Caco-2 (cell line): ENCODE data around the gene SLC17A7. TPM values are rescaled to one million over a fixed set of nuclear protein-coding genes. Genes with fewer than 3 reads are reported as not detected.

Experiments
- BruUV-seq: library from RNA; stranded (reverse); fragments of 400-500 nt; replicated peaks from 2 replicates; lab custom pipeline; 2021; lab: Mats Ljungman, UMichigan
- CTCF ChIA-PET: fragments of 300-600 bp; sonication (Branson Sonifier 250); formaldehyde crosslinking; loops from one replicate; lab custom pipeline; 2022; ENCODE audit warnings: antibody characterized with exemption; lab: Charles Lee
- POLR2A ChIA-PET: fragments of 300-600 bp; sonication (Branson Sonifier 250); formaldehyde crosslinking; loops from one replicate; lab custom pipeline; 2022; ENCODE audit warnings: antibody characterized with exemption; lab: Charles Lee
- DNase-seq, 2 experiments: peaks; one replicate each; pipeline versions ENCODE4 v3.0.0 to v3.0.0-alpha.2; 2020 to 2022
- H3K27me3 ChIP-seq: replicated peaks from 2 replicates; pipeline ENCODE4 v1.6.0; 2011; ENCODE audit warnings: low read length; ENCODE audit not compliant: control insufficient read depth, insufficient read depth
- H3K36me3 ChIP-seq: 2 replicates; pipeline ENCODE4 v1.5.1; 2011; ENCODE audit warnings: low read length; ENCODE audit not compliant: control insufficient read depth, insufficient read depth
- H3K4me1 ChIP-seq: fragments of 250-450 bp; sonication (Bioruptor Pico); 2 replicates; pipeline ENCODE4 v1.5.1; 2020; ENCODE audit warnings: mild to moderate bottlenecking
- H3K4me3 ChIP-seq: 2 replicates; pipeline ENCODE4 v1.5.1; 2011; ENCODE audit warnings: low read depth, mild to moderate bottlenecking, control low read depth, low read length
- H3K9me3 ChIP-seq: fragments of 250-450 bp; sonication (Bioruptor Pico); 2 replicates; pipeline ENCODE4 v1.5.1; 2020; ENCODE audit warnings: mild to moderate bottlenecking, moderate library complexity
- H3K27ac Mint-ChIP-seq: one replicate; pipeline ENCODE4 v1.8.0; 2022; ENCODE audit warnings: mixed read lengths; ENCODE audit not compliant: unreplicated experiment
- H3K27me3 Mint-ChIP-seq: one replicate; pipeline ENCODE4 v1.8.0; 2022; ENCODE audit warnings: mixed read lengths; ENCODE audit not compliant: insufficient read depth, unreplicated experiment
- H3K36me3 Mint-ChIP-seq: one replicate; pipeline ENCODE4 v1.8.0; 2022; ENCODE audit warnings: mild to moderate bottlenecking, mixed read lengths; ENCODE audit not compliant: insufficient read depth, unreplicated experiment
- H3K4me1 Mint-ChIP-seq: one replicate; pipeline ENCODE4 v1.8.0; 2022; ENCODE audit warnings: low read depth, mixed read lengths; ENCODE audit not compliant: unreplicated experiment
- H3K4me3 Mint-ChIP-seq: one replicate; pipeline ENCODE4 v1.8.0; 2022; ENCODE audit warnings: mild to moderate bottlenecking, moderate library complexity, mixed read lengths; ENCODE audit not compliant: unreplicated experiment
- H3K9me3 Mint-ChIP-seq: one replicate; pipeline ENCODE4 v1.8.0; 2022; ENCODE audit warnings: mixed read lengths; ENCODE audit not compliant: unreplicated experiment
- intact Hi-C: fragments of 100-400 bp; cut with micrococcal nuclease; formaldehyde crosslinking; loops from one replicate; pipeline ENCODE4 v1.10.0; 2022; ENCODE audit not compliant: unreplicated experiment
- total RNA-seq: library from RNA; stranded (reverse); gene quantifications from 2 replicates; pipeline ENCODE4 v1.2.3, GENCODE V29; 2022
- TF ChIP-seq, protein P1 (sequence below), 2 experiments: fragments of 200-600 bp in 1 of 2; IDR thresholded peaks; 1 replicate in 1 of 2; 2 replicates in 1 of 2; pipeline versions ENCODE4 v1.5.1 to v1.8.0; 2011 to 2022; ENCODE audit warnings: antibody characterized with exemption in 1 of 2, control low read depth in 1 of 2, inconsistent platforms in 1 of 2, low read depth in 1 of 2, low read length in 1 of 2, mild to moderate bottlenecking in 1 of 2, moderate library complexity in 1 of 2; ENCODE audit not compliant: insufficient read depth in 1 of 2, severe bottlenecking in 1 of 2, unreplicated experiment in 1 of 2

SLC17A7 gene
- total RNA-seq, 1 experiment from 2014 or later: 0.36 TPM

DNA sequence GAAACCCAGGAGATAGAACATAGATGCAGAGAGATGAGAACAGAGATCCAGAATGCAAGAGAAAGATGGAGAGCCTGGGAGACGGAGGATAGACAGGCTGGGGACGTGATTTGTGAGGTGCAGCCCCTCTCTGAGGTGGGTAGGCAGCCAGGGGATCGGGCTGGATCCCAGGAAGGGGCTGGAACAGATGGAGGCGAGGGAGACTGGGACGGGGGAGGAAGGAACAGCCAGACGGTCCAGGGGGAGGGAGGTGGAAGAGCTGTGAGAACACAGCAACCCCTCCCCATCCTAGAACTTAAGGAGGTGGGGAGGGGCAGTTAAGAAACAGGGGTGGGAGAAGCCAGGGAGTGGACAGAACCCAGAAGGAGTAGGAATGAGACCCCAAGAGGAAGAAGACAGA, 3.1 kb downstream of the SLC17A7 start:
- no TSS peak for BruUV-seq
- H3K27me3 ChIP-seq: peaks cover 6% of the 10 kb centered on the region
- peaks cover 16% of the 10 kb centered on the region for H3K4me1 Mint-ChIP-seq

DNA sequence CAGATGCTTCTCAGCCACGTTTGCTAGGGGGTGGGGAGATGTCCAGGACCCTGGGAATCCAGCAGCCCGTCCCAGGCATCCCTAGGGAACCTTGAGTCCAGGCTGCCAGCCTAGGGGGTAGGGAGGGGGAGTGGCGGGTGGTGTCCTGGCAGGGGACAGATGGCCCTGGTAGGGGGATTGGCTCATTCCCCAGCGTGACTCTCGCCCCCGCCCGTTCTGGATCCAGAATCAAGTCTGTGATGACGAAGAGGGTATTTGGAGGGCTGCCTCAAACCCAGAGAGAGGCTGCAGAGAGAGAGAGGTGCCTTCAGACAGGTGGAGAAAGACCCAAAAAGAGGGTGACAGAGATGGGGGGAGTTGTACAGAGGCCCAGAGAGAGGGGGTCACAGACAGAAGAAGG, 4.1 kb downstream of the SLC17A7 start:
- DNase-seq: no peak
- Histone ChIP-seq H3K27me3 (peaks cover 6% of the 10 kb centered on the region), H3K4me3 (no peak overlapping the region), H3K36me3 (no peaks in the 10 kb centered on the region), H3K4me1 (0 out of 2 replicates have a peak, but pooled peaks cover 3% of the 10 kb centered on the region), H3K9me3 (no peaks in the 10 kb centered on the region)
- ChIA-PET CTCF (no interaction called here), POLR2A (no interaction called here)
- peaks cover 14% of the 10 kb centered on the region for H3K4me1 Mint-ChIP-seq
- H3K9me3 Mint-ChIP-seq: peaks cover 8% of the 10 kb centered on the region
- H3K4me3 Mint-ChIP-seq: no peak overlapping the region
- no peaks in the 10 kb centered on the region for H3K36me3 Mint-ChIP-seq
- TF ChIP-seq, protein P1, sequence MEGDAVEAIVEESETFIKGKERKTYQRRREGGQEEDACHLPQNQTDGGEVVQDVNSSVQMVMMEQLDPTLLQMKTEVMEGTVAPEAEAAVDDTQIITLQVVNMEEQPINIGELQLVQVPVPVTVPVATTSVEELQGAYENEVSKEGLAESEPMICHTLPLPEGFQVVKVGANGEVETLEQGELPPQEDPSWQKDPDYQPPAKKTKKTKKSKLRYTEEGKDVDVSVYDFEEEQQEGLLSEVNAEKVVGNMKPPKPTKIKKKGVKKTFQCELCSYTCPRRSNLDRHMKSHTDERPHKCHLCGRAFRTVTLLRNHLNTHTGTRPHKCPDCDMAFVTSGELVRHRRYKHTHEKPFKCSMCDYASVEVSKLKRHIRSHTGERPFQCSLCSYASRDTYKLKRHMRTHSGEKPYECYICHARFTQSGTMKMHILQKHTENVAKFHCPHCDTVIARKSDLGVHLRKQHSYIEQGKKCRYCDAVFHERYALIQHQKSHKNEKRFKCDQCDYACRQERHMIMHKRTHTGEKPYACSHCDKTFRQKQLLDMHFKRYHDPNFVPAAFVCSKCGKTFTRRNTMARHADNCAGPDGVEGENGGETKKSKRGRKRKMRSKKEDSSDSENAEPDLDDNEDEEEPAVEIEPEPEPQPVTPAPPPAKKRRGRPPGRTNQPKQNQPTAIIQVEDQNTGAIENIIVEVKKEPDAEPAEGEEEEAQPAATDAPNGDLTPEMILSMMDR (IDR thresholded peaks at IDR 0.05; ENCODE audit: insufficient read depth in 1 of 2, low read depth in 1 of 2, low read length in 1 of 2, severe bottlenecking in 1 of 2, unreplicated experiment in 1 of 2): no peak
- no peak overlapping the region for H3K27ac Mint-ChIP-seq
- no TSS peak for BruUV-seq
- H3K27me3 Mint-ChIP-seq: peaks cover 39% of the 10 kb centered on the region
- intact Hi-C loops: no loop called here

More for the DNA sequence above, 3.1 kb downstream of the SLC17A7 start:
- Mint-ChIP-seq H3K27ac (no peak overlapping the region), H3K4me3 (no peak overlapping the region), H3K27me3 (peaks cover 45% of the 10 kb centered on the region), H3K36me3 (peaks cover 2% of the 10 kb centered on the region), H3K9me3 (peaks cover 8% of the 10 kb centered on the region)
- H3K4me1 ChIP-seq: 0 out of 2 replicates have a peak, but pooled peaks cover 3% of the 10 kb centered on the region
- H3K36me3 ChIP-seq: no peaks in the 10 kb centered on the region
- CTCF ChIA-PET: no interaction called here
- no peak for DNase-seq
- no peak overlapping the region for H3K4me3 ChIP-seq
- POLR2A ChIA-PET: no interaction called here
- H3K9me3 ChIP-seq: no peaks in the 10 kb centered on the region
- intact Hi-C loops: no loop called here
- TF ChIP-seq, protein P1 (IDR thresholded peaks at IDR 0.05; ENCODE audit: insufficient read depth in 1 of 2, low read depth in 1 of 2, low read length in 1 of 2, severe bottlenecking in 1 of 2, unreplicated experiment in 1 of 2): no peak

DNA sequence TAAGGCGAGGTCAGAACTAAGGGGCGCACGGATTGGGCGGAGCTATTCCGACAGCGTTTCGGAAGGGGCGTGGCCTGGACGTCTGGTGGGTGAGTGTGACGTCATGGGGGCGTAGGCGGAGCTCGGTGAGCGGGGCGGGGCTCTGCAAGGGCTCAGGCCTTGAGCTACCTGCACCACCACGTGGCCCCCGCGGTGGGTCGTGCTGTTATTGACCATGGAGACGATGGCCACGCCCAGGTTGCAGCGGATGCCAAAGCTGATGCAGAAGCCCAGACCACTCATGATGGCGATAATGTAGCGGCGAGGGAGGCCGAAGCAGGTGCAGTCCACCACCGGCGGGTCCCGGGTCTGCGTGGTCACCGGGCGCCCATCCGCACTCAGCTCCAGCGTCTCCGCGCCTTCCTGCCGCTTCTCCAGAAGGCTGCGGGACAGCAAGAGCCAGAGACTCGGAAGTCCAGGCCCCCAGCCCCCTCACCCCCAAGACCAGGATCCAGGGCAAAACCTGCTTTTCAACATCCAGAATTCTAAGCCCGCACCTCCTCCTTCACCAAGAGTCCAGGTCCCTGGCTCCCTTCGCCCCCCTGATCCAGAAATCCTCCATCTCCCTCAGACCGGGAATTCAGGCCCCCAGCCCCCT, 4.8 kb downstream of the SLC17A7 start:
- no peaks in the 10 kb centered on the region for H3K4me1 ChIP-seq
- intact Hi-C loops: no loop called here
- H3K4me3 ChIP-seq: no peak overlapping the region
- H3K27ac Mint-ChIP-seq: no peak overlapping the region
- no peaks in the 10 kb centered on the region for H3K9me3 ChIP-seq
- no peaks in the 10 kb centered on the region for H3K36me3 ChIP-seq
- ChIA-PET POLR2A (no interaction called here), CTCF (interaction anchor here (0.6 kb wide), 1 partner anchor 11 kb away, joined by 3 read pairs; no protein-coding TSS in a partner anchor)
- H3K27me3 Mint-ChIP-seq: peaks cover 31% of the 10 kb centered on the region
- no peak overlapping the region for H3K4me3 Mint-ChIP-seq
- peaks cover 8% of the 10 kb centered on the region for H3K4me1 Mint-ChIP-seq
- H3K9me3 Mint-ChIP-seq: peaks cover 8% of the 10 kb centered on the region
- no peaks in the 10 kb centered on the region for H3K36me3 Mint-ChIP-seq
- peak in 1 of 2 experiments; percentile 43 for DNase-seq
- peaks cover 5% of the 10 kb centered on the region for H3K27me3 ChIP-seq
- TF ChIP-seq, protein P1 (IDR thresholded peaks at IDR 0.05; ENCODE audit: insufficient read depth in 1 of 2, low read depth in 1 of 2, low read length in 1 of 2, severe bottlenecking in 1 of 2, unreplicated experiment in 1 of 2): no peak
- BruUV-seq: no TSS peak
